Activated B cell treated with CpG ODN at 0.5 μM for 24 hours (primary cell): ENCODE data around the gene FSTL4. TPM values are rescaled to one million over a fixed set of nuclear protein-coding genes. Genes with fewer than 3 reads are reported as not detected.

Source experiments
- ATAC-seq: fragments of 200-7000 bp; cut with Tn5 transposase; one replicate; pipeline ENCODE4 v1.10.0; 2021; ENCODE audit warnings: low read depth, mild to moderate bottlenecking, moderate library complexity
- CTCF ChIA-PET: fragments of 350-600 bp; sonication (Branson Sonifier 250); formaldehyde crosslinking; loops from one replicate; lab custom pipeline; 2021; ENCODE audit warnings: antibody characterized with exemption; lab: Charles Lee
- POLR2A ChIA-PET: fragments of 350-600 bp; sonication (Branson Sonifier 250); formaldehyde crosslinking; loops from one replicate; lab custom pipeline; 2021; ENCODE audit warnings: antibody characterized with exemption; lab: Charles Lee
- DNase-seq: peaks from one replicate; pipeline ENCODE4 v3.0.0; 2022
- H3K27ac Mint-ChIP-seq: one replicate; pipeline ENCODE4 v1.8.0; 2020; ENCODE audit warnings: mixed read lengths
- H3K27me3 Mint-ChIP-seq: one replicate; pipeline ENCODE4 v1.8.0; 2021; ENCODE audit warnings: mixed read lengths
- H3K36me3 Mint-ChIP-seq: one replicate; pipeline ENCODE4 v1.8.0; 2021; ENCODE audit warnings: low read depth, mixed read lengths
- H3K4me1 Mint-ChIP-seq: one replicate; pipeline ENCODE4 v1.8.0; 2021; ENCODE audit warnings: mixed read lengths
- H3K4me3 Mint-ChIP-seq: one replicate; pipeline ENCODE4 v1.8.0; 2020; ENCODE audit warnings: mild to moderate bottlenecking, mixed read lengths
- H3K9me3 Mint-ChIP-seq: one replicate; pipeline ENCODE4 v1.8.0; 2020; ENCODE audit warnings: mixed read lengths
- CTCF ChIP-seq: fragments of 200-600 bp; IDR thresholded peaks from one replicate; pipeline ENCODE4 v1.8.0; 2022; ENCODE audit warnings: antibody characterized with exemption, mild to moderate bottlenecking
- intact Hi-C: fragments of 100-400 bp; cut with micrococcal nuclease; formaldehyde crosslinking; loops from one replicate; pipeline ENCODE4 v1.15.1; 2024
- total RNA-seq: library from RNA; stranded (reverse); gene quantifications from 2 replicates; pipeline ENCODE4 v1.2.3, GENCODE V29; 2022

FSTL4 gene
- total RNA-seq, 1 donor from 2014 or later = 1.7 TPM

GRCh38 chr5:133317558-133317957, 294.8 kb downstream of the FSTL4 start:
- Mint-ChIP-seq H3K4me3 (no peak overlapping the region), H3K4me1 (peaks cover 13% of the 10 kb centered on the region), H3K36me3 (no peaks in the 10 kb centered on the region), H3K9me3 (no peaks in the 10 kb centered on the region), H3K27ac (no peak overlapping the region), H3K27me3 (no peaks in the 10 kb centered on the region)
- DNase-seq = no peak
- intact Hi-C loops = no loop called here
- no peak for TF ChIP-seq CTCF
- CTCF ChIA-PET = no interaction called here
- no peak for ATAC-seq
- POLR2A ChIA-PET = no interaction called here

GRCh38 chr5:133316346-133317343, 295.7 kb downstream of the FSTL4 start:
- Mint-ChIP-seq H3K27me3 (no peaks in the 10 kb centered on the region), H3K4me1 (peaks cover 6% of the 10 kb centered on the region), H3K27ac (no peak overlapping the region), H3K4me3 (no peak overlapping the region), H3K9me3 (no peaks in the 10 kb centered on the region), H3K36me3 (no peaks in the 10 kb centered on the region)
- POLR2A ChIA-PET = no interaction called here
- no peak for ATAC-seq
- CTCF ChIA-PET = no interaction called here
- no peak for TF ChIP-seq CTCF
- intact Hi-C loops = no loop called here
- no peak for DNase-seq

GRCh38 chr5:133314086-133314485, 298.3 kb downstream of the FSTL4 start:
- no peak for DNase-seq
- no peak for TF ChIP-seq CTCF
- Mint-ChIP-seq H3K27ac (no peak overlapping the region), H3K36me3 (no peaks in the 10 kb centered on the region), H3K27me3 (no peaks in the 10 kb centered on the region), H3K9me3 (no peaks in the 10 kb centered on the region), H3K4me3 (no peak overlapping the region), H3K4me1 (no peaks in the 10 kb centered on the region)
- intact Hi-C loops = no loop called here
- POLR2A ChIA-PET = no interaction called here
- CTCF ChIA-PET = no interaction called here
- ATAC-seq = no peak

- Mint-ChIP-seq H3K27me3 (no peaks in the 10 kb centered on the region), H3K27ac (no peak overlapping the region), H3K4me1 (no peaks in the 10 kb centered on the region), H3K9me3 (no peaks in the 10 kb centered on the region), H3K4me3 (no peak overlapping the region), H3K36me3 (no peaks in the 10 kb centered on the region)
- no peak for DNase-seq
- intact Hi-C loops = no loop called here
- POLR2A ChIA-PET = no interaction called here
- CTCF ChIA-PET = no interaction called here
- no peak for ATAC-seq
- TF ChIP-seq CTCF = no peak
Observed at GRCh38 chr5:133311176-133311575, 301.2 kb downstream of the FSTL4 start.

- TF ChIP-seq CTCF = no peak
- H3K9me3 Mint-ChIP-seq = no peaks in the 10 kb centered on the region
- no peaks in the 10 kb centered on the region for H3K36me3 Mint-ChIP-seq
- no peak for ATAC-seq
- intact Hi-C loops = no loop called here
- H3K4me1 Mint-ChIP-seq = no peaks in the 10 kb centered on the region
- peaks cover 5% of the 10 kb centered on the region for H3K27me3 Mint-ChIP-seq
- H3K27ac Mint-ChIP-seq = no peak overlapping the region
- CTCF ChIA-PET = no interaction called here
- no peak overlapping the region for H3K4me3 Mint-ChIP-seq
- no peak for DNase-seq
- POLR2A ChIA-PET = interaction anchor here (0.6 kb wide), 2 partner anchors 204 to 207 kb away, joined by 3 to 4 read pairs; no protein-coding TSS in a partner anchor
Observed at GRCh38 chr5:133309984-133310621, 302.2 kb downstream of the FSTL4 start.
